Iris pigment epithelial cell (primary cell): ENCODE results near the gene ATP2C2.
"Not testable (repeated sequence)": the region's sequence is repeated elsewhere in the genome, so short reads cannot be mapped to it uniquely, and the experiment has no call there.

ENCODE experiments used
- DNase-seq: peaks from one replicate; pipeline ENCODE4 v3.0.0-alpha.2; 2011; ENCODE audit warnings: low read depth

The ATP2C2 gene, protein sequence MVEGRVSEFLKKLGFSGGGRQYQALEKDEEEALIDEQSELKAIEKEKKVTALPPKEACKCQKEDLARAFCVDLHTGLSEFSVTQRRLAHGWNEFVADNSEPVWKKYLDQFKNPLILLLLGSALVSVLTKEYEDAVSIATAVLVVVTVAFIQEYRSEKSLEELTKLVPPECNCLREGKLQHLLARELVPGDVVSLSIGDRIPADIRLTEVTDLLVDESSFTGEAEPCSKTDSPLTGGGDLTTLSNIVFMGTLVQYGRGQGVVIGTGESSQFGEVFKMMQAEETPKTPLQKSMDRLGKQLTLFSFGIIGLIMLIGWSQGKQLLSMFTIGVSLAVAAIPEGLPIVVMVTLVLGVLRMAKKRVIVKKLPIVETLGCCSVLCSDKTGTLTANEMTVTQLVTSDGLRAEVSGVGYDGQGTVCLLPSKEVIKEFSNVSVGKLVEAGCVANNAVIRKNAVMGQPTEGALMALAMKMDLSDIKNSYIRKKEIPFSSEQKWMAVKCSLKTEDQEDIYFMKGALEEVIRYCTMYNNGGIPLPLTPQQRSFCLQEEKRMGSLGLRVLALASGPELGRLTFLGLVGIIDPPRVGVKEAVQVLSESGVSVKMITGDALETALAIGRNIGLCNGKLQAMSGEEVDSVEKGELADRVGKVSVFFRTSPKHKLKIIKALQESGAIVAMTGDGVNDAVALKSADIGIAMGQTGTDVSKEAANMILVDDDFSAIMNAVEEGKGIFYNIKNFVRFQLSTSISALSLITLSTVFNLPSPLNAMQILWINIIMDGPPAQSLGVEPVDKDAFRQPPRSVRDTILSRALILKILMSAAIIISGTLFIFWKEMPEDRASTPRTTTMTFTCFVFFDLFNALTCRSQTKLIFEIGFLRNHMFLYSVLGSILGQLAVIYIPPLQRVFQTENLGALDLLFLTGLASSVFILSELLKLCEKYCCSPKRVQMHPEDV

DNA sequence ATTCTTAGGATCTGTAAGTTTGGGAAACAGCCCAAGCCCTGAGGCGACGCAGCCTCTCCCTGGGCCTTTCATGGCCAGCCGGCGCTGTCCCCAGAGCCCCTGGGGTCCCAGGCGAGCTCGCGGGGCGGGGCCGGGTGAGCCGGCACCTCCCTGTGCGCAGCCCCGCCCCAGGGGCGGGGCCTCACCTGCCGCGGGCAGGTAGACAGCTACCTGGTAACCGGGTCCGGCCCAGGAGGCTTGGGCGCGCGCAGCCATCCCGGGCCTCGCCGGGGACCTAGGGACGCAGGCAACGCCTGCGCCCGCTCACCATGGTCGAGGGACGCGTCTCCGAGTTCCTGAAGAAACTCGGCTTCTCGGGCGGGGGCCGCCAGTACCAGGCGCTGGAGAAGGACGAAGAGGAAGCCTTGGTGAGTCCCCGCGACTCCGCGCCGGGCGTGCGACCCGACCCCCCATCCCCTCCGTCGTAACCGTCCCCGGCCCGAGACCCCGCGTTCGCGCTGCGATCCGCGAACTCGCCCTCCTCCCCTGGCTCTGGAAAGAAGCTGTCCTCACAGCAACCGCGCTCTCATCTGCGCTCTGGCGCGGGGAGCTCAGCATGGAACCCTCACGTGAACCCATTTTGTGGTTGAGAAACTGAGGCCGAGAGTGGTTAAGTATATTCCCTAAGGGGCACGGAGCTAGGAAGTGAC lies at the start of gene ATP2C2:
Gene ATP2C2 (plus strand): TSS at position 231 of the 689 bp plus-strand sequence. CDS start 78 bp downstream, at position 309.
- DNase-seq: no peak

DNA sequence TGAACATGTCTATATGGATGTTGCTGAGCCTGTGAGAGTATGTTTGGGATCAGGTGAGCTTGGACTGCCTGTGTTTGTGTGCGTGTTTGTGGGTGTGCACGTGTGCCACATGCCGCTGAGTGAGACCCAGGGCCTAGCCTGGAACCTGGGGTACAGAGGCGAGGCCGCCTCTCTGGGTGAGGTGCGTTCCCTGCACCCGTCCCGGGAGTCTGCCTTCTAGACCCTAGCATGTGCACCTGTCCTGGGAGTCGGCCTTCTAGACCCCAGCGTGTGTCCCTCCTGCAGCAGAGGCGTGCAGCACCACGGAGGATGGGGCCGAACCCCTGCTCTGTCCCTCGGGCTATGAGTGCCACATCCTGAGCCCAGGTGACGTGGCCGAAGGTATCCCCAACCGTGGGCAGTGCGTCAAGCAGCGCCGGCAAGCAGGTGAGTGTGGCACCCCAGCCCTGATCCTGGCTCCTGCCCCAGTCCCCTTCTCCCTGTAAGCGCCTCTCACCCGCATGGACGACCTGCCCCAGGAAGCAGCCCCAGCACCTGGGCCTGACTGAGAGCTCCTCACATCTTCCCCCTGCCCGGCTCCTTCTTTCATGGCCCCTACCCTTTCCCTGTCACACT lies 49.1 kb upstream of the ATP2C2 start:
- no peak for DNase-seq

DNA sequence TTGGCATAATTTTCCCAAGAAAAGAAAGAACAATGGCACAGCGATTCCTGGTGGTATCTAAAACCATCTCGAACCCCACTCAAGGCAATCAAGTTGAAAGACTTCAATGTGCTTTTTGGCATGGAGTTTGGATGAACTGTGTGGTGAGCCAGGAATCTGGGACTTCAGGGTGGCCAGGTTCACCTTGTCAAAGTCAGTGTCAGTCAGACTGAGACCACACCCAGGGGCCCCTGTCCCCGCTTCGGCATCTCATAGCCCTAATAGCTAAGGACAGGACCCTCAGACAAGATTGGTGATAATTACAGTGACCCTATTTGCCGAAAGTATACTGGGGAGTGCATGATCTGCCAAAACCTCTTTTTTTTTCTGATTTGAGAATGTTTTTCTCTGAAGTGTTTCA lies 47.8 kb upstream of the ATP2C2 start:
- DNase-seq: no peak

DNA sequence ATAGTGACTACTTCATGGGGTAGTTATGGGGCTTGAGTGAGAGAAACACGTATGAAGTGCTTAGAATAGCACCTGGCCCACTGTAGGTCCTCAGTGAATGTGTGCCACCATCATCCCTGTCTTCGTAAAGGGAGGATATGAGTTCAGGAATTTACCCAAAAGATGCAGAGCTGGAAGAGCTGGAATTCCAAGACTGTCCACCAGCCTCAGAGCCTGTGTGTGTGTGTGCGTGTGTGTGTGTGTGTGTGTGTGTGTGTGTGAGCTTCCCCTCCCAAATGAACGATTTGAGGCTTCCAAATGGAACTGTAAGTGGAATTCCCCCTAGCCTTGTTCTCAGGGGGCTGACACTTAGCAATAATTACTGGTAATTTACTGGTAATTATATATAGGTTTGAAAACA lies 46.4 kb upstream of the ATP2C2 start:
- no peak for DNase-seq

DNA sequence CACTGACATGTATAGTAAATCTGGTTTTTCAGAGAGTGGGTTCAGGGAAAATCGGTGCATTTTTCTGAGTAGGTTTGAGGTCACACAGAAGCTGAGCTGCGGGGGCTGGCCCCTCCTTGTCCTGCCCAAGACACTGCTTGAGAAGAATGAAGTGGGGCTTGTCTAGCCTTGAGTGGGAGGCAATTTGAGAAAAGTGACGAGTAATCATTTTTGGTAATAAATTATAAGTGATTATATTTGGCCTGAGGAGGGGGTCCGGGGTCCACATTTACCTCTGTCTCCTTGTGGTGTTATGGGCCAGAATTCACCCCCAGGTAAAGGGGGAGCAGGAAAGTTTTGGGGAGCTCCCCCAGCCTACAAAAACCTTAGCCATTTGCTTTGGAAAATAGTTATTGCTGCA lies 45.6 kb upstream of the ATP2C2 start:
- no peak for DNase-seq

DNA sequence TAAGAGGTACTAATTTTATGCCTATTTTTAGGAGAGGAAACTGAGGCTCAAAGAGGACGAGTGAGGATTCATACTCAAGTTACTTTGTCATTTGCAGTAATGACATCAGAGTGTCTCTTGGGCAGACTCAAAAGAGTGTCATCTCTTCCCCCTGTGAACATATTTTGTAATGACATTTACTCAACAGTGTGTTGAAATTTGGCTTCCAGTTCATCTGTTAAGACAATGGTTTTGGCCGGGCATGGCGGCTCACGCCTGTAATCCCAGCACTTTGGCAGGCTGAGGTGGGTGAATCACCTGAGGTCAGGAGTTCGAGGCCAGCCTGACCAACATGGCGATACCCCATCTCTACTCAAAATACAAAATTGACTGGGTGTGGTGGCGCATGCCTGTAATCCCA lies 44.7 kb upstream of the ATP2C2 start:
- DNase-seq: no peak

DNA sequence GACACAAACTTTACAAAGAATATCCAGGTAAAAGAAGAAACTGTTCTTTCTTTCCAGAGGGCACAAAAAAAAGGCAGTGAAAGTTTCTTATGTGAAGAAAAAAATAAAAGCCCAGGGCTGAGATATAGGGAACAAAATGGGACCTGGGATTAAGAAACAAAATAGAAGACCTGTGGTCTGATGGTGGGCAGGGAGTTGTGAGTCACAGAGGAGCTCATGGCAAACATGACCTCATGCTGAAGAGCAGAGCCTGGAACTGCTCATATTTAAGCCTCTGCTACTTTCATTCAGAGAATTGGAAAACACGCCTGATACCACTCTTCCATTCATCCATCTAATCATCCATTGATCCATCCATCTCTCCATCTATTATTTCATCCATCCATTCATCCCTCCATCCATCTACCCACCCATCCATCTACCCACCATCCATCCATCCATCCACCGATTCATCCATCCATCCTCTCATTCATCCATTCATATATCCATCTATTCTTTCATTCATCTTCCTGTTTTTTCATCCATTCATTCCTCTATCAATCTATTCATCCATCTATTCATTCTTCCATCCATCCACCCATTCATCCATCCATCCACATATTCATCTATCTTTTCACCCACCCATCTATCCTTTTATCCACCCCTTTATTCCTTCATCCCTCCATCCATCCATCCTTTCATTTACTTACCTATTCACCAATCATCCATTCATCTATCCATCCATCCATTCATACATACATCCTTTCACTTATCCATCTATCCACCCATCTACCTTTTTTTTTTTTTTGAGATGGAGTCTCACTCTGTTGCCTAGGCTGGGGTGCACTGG lies 43.7 kb upstream of the ATP2C2 start:
- peak; percentile 13 for DNase-seq

DNA sequence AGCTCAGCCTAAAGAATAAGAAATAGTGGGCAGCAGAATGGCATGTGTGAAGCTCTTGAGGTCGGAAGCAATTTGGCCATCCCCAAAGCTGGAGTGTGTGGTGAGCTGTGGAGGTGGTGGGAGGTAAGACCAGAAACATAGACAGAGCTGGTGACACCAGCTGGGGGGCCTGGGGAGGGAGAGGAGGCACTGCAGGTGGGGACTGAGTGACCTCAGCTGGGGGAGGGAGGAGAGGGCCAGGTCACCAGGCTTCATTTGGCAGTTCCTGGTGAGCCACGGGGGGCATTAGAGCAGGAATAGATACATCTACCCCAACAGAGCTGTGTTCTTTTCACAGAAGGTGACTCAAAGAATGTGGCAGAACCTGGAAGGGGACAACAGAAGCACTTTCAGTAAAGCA lies 41.8 kb upstream of the ATP2C2 start:
- DNase-seq: no peak

DNA sequence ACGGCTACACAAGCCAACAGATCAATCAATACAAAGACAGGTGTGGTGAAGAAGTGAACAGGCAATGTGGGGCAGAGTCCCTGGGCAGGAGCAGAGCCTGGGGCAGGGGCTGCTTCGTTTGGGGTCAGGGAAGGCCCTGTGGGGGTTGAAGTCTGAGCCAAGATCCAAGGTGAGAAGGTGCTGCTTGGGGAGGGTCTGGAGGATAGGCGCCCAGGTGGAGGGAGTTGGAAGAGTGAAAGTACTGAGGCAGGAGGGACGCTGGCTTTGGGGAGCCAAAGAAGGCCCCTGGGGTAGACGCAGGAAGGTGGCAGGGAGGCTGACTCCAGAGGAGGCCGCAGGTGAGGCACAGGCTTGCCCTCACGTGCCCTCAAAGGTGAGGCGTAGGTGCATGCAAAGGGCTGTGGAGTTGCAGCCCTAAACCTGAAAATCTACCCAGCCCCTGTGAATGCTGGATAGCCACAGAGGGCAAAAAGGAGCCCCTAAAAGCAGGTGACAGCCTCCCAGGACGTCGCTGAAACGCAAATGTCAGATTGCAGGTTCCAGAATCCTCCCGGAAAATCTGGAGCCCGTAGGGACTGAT lies 40.3 kb upstream of the ATP2C2 start:
- no peak for DNase-seq

DNA sequence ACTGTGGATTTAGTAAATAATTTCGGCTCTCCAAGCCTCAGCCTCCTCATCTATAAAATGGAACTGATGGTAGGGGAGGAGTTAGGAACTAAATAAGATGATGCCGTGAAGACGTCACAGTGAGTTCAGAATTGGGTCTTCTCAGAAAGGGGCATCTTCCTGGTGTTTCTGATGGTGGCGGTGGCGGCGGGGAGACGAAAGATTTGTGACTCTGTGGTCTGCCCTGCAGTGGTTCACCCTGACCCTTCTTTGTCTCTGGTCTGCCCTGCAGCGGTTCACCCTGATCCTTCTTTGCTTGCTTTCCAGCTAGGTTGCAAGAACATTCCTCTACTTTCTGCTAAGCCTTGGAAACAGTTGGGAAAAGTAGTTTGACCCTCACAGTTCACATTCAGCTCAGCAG lies 39.3 kb upstream of the ATP2C2 start:
- no peak for DNase-seq

DNA sequence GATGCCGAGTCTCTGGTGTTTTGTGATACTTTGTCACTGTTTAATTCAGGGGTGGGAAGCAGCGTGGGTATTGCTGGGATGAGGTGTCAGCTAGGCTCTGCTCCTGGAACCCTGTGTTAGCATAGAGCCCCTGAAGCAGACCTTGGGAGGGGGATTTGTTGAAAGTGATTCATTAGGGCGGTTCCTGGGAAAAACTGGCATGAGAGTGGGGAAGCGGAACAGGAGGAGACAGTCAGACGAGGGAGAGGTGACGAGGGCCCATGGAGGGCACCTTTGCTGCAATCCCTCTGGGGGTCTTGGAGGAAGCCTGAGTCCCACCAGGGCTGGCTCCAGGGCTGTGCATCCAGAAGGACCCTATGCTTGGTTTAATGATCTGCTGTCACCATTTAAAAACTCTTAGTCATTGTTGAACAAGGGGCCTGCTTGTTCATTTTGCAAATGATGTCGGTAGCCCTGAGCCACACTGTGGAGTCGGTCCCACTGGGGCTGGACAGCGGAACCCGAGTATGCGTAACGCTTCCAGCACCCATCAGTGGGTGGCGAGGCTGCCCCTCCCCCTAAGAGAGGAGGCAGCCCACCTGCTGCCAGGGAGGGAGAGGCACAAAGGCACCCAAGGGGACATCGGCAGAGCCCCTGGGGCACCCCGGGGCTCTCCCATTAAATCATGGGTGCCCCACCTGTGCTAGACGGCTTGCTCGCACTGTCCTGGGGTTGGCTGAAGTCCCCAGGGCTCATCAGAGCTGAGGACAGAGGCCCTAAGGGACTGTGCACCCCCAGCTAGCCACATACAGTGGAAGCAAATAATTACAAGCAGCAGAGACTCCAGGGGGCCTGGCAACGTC lies 38.3 kb upstream of the ATP2C2 start:
- no peak for DNase-seq

DNA sequence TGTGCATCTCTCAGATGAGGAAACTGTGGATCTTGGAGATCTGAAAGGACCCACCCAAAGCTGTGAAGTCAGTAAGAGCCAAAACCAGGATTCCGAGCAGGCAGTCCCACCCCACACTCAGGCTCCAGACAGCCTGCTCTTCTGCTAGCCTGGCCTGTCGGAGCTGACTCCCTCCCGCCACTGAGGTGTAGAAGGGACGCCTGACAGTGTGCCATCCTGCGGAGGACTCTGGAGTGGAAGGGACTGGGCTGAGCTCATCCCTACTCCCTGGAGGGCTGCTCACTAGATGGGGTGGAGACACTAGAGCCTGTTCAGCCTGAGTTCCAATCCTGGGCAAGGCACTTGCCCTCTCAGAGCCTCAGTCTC lies 37.7 kb upstream of the ATP2C2 start:
- no peak for DNase-seq

DNA sequence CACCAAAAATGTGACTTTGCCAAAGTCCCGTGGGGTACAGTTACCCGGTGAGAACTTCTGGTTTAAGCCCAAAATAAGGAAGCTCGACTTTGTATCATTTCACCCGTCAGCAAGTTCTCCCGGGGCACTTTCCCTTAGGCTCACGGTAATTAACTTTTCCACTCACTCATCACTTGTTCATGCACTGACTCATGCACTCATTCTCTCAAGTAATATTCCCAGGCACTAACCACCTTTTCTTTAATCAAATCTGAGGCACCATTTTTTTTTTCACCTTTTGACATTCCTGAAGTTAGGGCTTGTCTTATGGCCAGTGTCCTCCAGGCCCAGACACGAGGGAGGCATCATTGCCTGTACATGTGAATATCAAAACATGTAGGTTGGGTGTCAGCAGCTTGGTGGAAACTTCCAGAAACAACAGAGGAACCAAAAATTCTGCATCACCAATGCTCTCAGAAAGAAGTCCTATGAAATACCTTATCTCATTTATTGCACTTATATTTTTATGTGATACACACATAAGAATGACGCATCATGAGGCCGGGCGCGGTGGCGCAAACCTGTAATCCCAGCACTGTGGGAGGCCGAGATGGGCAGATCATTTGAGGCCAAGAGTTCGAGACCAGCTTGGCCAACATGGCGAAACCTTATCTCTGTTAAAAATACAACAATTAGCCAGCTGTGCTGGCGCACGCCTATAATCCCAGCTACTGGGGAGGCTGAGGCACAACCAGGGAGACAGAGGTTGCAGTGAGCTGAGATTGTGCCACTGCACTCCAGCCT lies 36.1 kb upstream of the ATP2C2 start:
- DNase-seq: no peak

DNA sequence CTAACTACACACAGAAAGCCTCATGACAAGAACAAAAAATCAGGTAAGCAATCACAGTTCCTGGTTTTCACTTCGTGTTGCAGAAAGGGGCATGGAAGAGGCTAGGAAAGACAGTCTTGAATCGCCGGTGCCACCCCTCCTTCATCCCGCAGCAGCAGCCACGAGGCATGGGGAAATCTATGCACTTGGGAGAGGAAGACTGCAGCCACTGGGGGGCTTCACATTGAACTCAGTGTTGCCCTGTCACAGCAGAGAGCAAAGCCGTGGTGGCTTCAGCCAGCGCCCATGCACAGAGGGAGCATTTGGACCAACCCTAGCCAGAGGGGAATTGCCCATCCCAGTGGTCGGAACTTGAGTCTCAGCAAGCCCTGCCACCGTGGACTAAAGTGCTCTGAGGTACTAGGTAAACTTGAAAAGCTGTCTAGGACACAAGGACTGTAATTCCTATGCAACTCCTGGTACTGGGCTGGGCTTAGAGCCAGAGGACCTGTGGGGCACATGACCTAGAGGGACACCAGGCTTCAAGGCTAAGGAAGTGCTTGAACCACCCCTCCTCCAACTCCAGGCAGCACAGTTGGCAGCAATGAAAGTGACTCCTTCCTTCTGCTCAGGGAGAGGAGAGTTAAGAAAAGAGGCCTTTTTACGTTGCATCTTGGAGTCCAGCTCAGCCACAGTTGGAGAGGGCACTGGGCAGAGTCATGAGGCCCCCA lies 35.2 kb upstream of the ATP2C2 start:
- DNase-seq: no peak

DNA sequence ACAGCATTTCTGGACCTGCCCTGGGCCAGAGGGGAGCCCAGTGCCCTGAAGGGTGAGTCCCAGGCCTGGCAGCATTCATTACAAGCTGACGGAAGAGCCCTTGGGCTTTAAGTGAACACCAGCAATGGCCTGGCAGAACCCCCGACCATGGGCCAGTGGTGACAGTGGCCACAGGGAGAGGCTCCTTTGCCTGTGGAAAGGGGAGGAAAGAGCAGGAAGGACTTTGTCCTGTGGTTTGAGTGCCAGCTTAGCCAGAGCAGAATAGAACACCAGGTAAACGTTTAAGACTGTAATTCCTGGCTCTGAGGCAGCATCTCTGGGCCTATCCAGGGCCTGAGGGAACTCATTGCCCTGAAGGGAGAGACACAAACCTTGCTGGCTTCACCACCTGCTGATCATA lies 34.3 kb upstream of the ATP2C2 start:
- DNase-seq: no peak

DNA sequence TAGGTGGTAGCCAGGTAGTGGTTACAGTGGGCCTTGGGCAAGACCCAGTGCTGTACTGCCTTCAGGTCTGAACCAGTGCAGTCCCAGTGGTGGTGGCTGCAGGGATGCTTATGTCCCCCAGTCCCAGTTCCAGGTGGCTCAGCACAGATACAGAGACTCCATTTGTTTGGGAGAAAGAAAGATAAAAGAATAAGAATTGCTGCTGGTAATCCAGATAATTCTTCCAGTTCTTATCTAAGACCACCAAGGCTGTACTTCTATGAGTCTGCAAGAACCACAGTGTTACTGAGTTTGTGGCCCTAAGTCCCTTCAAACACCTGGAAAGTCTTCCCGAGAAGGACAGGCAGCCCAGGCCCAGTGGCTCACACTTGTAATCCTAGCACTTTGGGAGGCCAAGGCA lies 33.9 kb upstream of the ATP2C2 start:
- no peak for DNase-seq

DNA sequence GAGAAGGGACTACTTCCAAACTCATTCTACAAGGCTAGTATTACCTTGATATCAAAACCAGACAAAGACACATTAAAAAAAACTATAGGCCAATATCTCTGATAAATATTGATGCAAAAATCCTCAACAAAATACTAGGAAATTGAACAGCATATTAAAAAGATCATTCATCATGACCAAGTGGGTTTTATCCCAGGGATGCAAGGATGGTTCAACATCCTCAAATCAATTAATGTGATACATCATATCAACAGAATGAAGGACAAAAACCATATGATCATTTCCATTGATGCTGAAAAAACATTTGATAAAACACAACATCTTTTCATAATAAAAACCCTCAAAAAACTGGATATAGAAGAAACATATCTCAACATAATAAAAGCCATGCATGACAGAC lies 31.1 kb upstream of the ATP2C2 start:
- not testable (repeated sequence) for DNase-seq

DNA sequence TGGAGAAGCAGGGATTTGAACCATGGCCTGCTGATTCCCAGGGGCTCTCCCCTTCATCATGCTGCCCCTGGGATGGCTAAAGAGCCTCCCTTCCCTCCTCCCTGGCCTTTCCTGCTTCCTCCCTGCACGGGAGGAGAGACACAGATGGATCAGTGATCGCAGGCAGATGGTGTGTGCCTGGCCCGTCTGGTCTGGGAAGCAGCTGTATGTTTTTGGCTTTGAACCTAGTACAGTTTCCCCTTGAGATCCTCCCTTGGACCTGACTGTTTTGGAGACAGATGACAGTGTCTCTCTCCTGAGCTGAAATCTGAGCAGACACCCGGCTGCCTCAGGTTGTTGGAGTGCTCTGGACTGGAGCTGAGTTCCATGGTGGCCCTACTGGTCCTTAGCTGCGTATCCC lies 29.0 kb upstream of the ATP2C2 start:
- DNase-seq: no peak

DNA sequence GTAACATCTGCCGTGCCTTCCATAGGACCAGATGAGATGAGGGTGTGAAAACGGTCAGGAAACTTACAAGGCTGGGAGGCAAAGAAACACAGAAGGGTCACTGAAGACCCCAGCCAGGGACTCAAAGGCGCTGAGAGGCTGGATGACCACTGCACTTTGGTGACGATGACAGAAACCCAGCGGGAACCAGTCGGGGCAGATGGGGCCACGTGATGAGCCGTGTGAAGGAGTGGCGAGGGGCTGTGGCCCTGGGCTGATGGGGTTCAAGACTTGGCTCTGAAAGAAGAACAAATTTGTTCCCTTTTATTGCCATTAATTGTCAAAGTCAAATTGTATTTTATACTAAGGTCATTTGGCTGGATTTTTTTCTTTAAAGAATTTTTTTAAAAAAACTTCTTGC lies 28.6 kb upstream of the ATP2C2 start:
- no peak for DNase-seq
